GM18507 (cell line): Measurements from ENCODE around the gene LGALS8.

Source experiments
- DNase-seq: peaks from one replicate; pipeline ENCODE4 v3.0.0; 2011; ENCODE audit warnings: low read depth; ENCODE audit not compliant: insufficient read length; ENCODE audit errors: extremely low spot score
- FAIRE-seq: peaks from 2 replicates; lab custom pipeline; 2011; peaks lifted over from hg19 to GRCh38; lab: Jason Lieb, UNC

LGALS8 gene

DNA sequence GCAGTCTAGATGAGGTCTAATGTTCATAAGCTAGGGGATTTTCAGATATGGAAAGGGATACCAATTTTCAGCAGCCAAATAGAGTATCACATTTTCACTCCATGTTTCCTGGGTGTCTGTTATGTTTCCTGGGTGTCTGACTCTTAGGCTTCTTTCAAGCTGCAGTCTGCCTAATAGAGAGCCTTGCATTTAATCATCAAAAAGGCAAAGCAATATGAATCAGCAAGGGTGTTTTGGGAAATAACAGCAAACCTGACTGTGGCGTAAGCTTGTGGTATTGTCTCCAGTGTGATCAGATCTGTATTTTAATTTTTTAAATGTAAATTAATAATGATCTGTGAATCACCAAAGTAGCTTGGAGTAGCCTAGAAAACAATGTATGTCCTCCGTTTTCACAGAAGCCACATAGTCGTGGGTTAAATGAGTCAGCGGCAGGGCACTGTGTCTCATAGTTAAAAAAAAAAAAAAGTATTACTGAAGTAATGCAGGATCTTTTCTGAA, 10.4 kb downstream of the LGALS8 start:
- no peak for FAIRE-seq

DNA sequence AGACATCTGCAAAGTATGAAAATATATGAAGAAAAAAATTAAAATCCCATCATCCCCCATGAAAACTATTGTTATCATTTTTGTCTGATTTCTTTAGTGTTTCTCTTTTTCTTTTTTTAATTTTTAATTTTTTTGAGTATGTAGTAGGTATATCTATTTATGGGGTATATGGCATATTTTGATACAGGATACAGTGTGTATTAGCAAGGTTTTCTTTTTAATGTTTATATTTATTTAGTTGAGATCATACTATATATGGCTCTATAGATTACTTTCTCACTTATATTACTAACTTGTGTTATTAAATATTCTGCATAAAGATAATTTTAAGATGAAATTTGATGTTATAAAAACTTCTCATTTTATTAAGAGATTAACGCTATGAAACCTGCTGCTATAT, 11.4 kb downstream of the LGALS8 start:
- DNase-seq (no peak), FAIRE-seq (no peak)

More for the DNA sequence above, 10.4 kb downstream of the LGALS8 start:
- DNase-seq, result no peak

DNA sequence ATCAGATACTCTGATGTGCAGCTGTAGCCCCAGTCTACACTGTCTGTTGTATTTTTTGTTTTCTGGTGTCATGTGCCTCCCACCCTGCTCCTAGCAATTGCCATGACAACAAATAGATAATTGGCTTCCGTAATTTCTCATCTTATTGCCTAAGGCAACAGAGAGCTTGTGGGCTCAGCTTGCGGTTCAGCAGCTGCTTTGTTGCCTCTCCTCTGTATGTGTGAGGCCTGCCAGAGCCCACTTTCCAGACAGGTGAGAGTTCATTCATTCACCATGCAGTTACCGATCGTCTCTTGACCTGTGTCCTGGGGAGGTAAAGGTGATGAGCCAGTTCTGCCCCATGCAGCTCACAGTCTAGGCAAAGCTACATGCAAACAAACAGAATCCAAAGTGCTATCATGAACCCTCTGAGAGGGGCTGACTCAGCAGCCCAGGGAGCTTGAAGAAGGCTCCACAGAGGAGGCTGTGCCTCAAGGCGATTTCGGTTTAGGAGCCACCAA, 11.9 kb downstream of the LGALS8 start:
- no peak for DNase-seq
- no peak for FAIRE-seq

DNA sequence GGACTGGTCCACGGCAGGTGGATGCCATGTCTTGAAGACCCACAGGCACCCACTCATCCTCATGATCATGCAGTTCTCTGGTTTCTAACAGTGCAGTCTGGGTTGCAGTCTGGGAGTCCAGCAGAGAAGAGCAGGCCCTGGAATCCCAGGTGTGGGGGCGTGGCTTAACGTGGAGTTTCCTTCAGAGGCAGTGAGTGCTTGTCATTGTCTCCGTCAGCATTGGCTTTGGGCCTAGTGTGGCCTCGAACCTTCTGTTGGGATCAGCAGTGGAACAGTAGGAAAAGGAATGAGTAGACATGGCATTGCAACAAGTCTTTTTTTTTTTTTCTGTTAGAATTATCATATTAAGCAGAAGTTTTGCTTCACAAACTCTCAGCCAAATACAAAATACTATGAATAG, 12.8 kb downstream of the LGALS8 start:
- DNase-seq (no peak), FAIRE-seq (no peak)

DNA sequence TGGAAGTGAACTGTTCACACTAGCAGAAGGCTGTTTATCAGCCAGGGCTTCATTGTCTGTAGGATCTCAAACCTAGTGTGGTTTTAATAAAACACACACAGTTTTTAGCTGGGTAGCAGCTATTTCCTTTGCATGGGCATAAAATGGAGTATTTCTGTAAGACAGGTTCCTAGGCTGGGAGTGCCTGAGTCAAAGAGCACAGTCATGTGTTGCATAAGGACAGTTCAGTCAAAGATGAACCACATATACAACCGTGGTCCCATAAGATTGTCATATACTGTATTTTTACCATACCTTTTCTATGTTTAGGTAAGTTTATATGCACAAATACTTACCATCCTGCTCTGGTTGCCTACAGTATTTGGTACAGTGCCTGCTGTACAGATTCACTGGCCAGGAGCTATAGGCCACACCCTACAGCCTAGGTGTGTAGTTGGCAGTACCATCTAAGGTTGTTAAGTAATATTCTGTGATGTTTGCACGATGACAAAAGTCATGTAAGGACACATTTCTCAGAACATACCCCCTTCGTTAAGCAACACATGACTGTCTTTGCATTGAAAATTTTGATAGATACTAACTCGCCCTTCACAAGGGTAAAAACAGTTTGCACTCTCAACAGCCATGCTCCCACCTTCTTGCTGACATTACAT, 17.2 kb downstream of the LGALS8 start:
- FAIRE-seq, result no peak
- DNase-seq, result no peak

DNA sequence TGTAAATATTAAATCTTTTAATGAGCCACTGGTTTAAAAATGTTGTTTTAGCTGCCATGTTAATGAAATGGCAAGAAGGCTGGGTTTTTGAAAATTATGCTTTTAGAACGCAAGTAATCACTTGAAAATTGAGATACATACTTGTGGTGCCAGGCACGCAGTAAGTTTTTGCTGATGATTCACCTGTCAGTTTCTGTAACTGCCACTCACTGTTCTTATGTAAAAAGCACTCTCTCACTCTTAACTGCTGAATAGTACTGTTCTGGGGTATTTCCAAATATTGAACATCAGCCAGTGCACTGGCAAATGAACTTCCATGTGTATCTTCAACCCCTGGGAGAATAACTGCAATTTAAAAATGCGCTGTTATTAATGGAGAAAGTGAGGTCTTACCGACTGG, 17.9 kb downstream of the LGALS8 start:
- FAIRE-seq (no peak), DNase-seq (no peak)

DNA sequence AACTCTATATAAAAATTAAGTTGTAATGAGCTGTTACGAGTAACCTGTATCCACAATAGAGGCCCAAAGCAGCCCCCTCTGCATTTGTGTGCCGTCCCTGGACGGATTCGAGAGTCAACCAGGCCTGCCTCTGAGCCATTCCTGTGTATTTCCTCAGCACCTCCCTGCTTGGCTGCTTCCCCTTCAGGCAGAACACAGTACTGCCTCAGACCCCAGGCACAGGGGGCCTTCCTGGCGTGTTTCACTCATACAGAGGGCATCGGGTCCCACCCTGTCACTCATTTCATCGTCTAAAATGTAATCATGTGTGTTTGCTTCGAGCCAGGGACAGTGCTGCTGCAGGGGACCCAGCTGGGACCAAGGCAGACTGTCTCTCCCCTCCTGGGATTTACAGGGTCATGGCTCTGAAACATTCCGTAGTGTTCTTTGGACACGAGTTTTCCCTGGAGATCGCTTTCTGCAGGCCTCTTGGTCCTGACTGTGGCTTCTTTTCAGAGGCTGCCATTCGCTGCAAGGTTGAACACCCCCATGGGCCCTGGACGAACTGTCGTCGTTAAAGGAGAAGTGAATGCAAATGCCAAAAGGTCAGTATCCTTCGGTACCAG, 19.4 kb downstream of the LGALS8 start:
- no peak for DNase-seq
- FAIRE-seq, result no peak

DNA sequence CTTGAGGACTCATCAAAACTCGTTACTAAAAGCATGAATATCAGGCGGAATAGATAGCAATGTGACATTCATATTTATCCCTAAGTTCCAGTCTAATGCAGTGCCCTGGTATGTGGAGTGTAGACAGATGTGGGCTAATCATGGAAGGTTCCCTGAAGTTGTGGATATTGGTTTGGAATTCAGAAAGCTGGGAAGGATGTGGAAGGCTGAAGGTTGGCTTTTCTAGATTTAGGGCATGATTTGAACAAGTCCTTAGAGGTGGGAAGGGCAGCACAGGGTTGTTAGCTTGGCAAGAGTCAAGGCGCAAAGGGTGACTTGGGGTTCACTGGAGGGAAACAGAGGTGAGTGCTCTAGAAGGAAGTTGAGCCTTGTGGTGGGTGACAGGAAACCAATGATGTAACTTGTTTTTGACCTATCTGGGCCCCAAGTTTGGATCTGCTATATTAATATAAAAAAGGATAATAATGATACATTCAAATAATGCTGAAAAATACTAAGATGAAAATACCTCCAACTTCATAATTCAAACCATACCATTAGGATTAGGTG, 21.9 kb downstream of the LGALS8 start:
- no peak for DNase-seq
- FAIRE-seq, result no peak

DNA sequence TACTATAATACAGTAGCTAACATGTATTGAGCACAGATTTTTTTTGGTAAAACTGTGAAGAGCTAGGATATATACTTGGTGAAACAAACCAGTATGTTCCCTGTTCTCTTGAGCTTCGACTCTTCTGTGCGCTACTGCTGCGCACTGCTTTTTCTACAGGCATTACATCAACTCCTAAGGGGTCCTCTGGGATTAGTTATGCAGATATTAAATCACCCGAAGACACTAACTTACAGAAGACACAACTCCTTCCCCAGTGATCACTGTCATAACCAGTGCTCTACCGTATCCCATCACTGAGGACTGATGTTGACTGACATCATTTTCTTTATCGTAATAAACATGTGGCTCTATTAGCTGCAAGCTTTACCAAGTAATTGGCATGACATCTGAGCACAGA, 24.7 kb downstream of the LGALS8 start:
- DNase-seq (no peak), FAIRE-seq (no peak)

DNA sequence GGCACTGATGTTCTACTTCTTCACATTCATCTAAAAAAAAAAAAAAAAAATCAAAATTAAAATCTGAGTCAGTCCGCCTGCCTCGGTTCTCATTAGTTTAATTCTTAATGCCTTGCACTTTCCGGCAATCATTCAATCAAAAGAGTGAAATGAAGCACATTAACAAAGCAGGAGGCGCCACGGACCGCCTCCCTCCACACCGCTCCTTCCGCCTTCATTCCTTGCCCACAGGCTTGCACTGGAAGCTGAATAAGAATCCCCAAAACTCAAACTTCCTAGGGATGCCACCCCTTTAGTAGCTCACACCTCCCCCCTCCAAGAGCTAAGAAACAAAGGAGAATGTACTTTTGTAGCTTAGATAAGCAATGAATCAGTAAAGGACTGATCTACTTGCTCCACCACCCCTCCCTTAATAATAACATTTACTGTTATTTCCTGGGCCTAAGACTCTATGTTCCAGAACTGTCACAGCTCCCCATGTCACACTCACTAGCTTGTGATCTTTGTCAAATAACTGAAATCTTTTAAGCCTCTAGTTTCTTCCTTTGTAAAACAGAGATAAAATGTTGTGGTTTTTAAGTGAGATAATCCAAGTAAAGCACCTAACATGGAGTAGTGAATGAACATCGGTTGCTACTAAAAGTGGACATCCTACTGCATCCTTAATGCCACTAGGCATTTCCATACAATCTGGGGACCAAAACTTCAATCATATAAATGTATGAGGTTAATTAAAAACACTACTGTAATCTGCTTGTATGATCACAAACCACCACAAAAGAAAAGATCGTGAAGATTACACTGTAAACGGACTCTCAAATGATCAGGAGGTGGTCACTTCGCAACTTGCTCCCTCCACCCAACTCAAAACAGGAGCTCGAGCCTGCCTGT, 27.4 kb downstream of the LGALS8 start:
- FAIRE-seq, result no peak
- DNase-seq, result no peak

DNA sequence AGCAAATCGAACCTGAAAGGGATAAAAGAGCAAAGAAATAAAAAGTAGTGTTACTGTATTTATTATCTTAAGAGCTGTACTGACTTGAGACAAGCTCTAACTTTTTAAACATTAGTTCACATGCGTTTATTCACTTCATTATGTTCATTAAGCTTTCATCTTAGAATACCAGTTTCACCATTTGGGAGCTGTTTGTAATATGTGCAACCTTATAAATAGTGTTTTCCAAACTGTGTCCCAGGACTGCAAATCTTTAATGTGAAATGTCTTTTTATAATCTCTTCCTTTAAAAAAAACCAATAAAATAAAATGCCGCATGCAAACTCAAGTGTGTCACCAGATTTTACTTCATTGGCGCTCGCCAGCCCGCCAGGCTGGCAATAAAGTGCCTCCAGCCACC, 28.3 kb downstream of the LGALS8 start:
- FAIRE-seq (no peak), DNase-seq (no peak)

DNA sequence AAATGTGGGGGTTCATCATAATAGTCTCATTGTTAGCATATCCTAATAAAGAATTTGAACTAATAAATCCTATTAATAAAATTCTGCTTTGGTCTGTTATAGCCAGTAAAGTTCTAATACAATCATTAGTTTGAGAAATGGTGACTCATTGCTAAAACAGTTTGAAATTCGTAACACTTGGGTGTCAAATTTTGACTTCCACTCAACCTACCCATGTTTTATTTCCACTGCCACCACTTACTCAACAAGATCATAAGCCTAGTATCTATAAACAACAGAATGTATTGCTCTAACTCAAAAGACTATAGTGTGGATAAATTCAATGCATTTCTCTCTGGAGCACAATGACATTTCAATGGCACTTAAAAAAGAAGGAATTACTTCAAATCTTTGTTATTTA, 29.1 kb downstream of the LGALS8 start:
- no peak for FAIRE-seq
- no peak for DNase-seq

DNA sequence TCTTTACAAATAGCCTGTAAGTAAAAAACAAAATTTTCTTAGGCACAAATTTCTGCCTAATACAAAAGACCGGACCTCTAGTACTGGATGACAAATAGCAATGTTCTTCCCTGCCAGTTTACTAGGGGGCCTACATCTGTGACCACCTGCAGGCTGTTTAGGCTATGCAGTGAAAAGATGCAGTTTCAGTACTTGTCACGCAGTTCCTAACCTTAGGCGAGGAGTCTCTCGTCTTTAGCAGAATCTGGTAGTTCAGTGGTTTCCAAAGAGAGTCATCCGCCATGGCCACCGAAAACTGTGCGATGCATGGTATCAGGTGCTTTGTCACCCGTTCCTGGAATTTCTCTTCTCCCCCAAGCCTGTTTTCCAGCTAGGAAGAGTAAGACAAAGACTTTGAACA, 29.6 kb downstream of the LGALS8 start:
- FAIRE-seq, result no peak
- no peak for DNase-seq

DNA sequence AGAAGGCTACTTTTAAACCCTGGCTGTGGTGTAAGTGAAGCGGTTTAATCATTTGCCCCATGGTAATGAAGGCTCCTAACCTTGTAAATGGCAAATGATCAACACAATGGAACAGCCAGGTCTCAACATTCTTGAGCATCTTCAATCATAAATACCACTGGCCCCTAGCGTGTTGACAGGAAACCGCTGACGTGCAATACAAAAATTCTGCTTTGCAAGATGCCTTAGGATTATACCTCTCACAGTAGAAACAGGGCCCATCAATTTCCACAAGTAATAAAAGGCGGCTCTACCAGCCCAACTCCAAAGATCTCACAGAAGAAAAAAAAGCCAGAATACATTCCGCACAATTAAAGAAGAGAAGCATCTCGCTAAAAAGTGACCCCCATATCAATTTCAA, 32.8 kb downstream of the LGALS8 start:
- DNase-seq (no peak), FAIRE-seq (no peak)

DNA sequence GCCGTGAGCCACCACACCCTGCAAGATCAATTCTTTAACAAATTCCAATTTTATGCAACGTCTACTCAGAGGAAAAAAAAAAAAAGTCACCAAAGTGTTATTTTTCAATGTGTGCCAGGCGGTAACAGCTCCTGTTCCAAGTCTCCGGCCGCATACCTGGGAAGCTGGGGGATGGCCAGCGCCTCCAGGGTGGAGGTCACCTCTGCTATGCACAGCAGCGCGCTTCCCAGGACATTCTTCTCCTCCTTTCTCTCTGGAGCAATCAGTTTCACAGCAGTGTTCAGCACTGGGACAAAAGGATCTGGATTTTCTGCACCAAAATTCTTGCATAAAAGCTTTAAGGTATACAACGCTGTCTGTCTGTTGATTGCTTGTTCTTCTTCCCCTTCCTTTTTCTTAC, 34.3 kb downstream of the LGALS8 start:
- no peak for FAIRE-seq
- no peak for DNase-seq

DNA sequence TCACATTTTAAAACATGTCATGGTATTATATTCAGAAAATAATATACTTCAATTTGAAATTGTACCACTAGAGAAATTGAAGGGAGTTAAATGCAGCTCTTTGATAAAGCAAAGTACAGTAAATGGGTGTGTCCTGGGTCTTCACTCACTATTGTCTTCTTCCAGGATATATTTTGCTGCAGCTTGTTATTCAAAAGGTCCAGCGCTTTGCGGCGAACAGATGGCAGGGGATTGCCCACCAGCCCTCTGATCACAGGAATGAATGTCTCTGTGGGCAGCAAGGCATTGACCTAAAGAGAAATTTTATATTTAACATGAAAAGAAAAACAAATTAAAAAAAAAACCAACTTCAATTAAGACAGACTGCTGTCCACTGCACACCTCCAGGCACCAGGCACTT, 35.1 kb downstream of the LGALS8 start:
- no peak for FAIRE-seq

DNA sequence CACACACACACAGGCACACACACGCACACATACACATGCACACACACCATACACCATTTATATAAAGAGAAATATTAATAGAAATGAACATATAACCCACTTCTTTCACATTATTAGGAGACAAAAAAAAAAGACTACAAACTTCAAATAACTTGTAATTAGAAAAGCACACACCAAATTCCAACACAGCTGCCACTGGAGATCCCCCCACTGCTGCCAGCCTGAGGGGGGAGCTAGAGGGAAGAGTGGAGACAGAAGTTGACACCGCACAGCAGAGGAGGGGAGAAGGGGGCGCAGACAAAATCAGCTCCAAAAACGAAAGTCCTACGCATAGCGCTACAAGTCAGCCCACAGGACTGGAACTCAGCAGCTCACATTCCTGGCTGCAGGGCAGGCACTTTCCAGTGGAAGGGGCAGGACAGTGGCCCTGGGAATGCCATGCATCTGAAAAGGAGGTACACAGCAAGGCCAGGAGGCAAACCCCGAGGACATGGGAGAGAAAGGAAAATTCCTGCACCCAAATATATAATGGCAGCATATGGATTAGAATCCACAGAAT, 36.5 kb downstream of the LGALS8 start:
- DNase-seq (no peak), FAIRE-seq (no peak)

More for the DNA sequence above, 35.1 kb downstream of the LGALS8 start:
- no peak for DNase-seq

DNA sequence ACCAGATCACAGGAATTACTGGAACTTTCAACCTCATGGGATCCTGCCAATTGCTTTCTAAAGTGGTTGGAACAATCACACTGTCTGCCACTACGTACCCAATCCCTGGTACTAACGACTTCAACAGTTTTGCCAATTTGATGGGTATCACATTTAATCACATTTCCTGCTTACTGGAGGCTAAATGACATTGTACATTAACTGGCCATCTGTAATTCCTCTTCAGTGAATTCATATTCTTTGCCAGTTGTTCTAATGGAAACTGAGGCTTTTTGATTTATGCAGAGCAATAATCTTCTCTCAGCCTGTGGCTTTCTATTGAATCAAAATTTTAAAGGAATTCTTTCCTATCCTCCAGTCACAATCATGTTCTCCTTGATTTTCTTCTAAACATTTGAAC, 38.2 kb downstream of the LGALS8 start:
- DNase-seq, result no peak
- FAIRE-seq, result no peak

DNA sequence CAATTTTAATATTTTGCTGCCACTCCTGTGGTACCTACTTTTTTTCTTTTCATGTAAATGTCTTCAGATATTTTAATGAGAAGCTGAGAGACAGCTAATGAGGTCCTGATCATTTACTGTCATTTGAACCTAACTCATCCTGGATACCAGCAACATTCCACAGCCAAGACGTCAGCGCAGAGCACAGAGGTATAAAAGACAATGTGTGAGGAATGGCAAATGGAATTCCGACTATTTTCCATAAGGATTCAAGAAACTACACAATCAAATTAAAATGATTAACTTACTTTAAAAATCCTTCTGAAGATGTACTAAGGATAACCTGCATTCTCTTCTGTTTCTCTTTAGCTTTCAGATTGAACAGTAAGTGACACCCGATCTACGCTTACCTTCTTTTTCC, 41.7 kb downstream of the LGALS8 start:
- FAIRE-seq (no peak), DNase-seq (no peak)
